Stromal cell of bone marrow (primary cell): ENCODE data around the gene CTNNA3.

Source experiments
- DNase-seq: peaks from one replicate; pipeline ENCODE4 v3.0.0-alpha.2; 2012; ENCODE audit warnings: low read depth

CTNNA3 gene

GRCh38 chr10:66860376-66860945, 835.5 kb downstream of the CTNNA3 start:
- no peak for DNase-seq

- no peak for DNase-seq
Observed at GRCh38 chr10:66852811-66853210, 843.2 kb downstream of the CTNNA3 start.

GRCh38 chr10:66848856-66849255, 847.1 kb downstream of the CTNNA3 start:
- no peak for DNase-seq

GRCh38 chr10:66844176-66844942, 851.6 kb downstream of the CTNNA3 start:
- no peak for DNase-seq

GRCh38 chr10:66843396-66843795, 852.6 kb downstream of the CTNNA3 start:
- no peak for DNase-seq

- DNase-seq: no peak
Observed at GRCh38 chr10:66842867-66843266, 853.1 kb downstream of the CTNNA3 start.

GRCh38 chr10:66842371-66842770, 853.6 kb downstream of the CTNNA3 start:
- DNase-seq: no peak

DNA sequence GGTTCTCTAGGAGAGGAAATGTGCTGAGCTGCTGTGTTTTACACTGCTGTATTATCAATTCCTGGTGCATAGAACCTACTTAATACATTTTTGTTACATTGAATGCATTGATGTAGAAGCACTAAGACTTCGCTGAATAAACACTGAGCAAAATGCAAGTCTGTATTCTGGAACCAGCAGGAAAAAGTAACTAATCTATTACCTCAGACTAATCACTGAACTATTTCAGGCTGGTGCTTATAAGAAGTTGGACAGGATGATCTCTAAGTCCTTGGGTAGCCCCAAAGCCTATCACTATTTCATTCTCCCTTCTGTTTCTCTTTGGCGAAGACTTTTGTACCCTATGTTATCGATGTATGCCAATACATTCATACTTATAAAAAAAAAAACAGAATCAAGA, 857.3 kb downstream of the CTNNA3 start:
- no peak for DNase-seq

GRCh38 chr10:66837990-66838389, 858.0 kb downstream of the CTNNA3 start:
- no peak for DNase-seq

- DNase-seq: no peak
Observed at GRCh38 chr10:66837335-66837734, 858.7 kb downstream of the CTNNA3 start.

DNA sequence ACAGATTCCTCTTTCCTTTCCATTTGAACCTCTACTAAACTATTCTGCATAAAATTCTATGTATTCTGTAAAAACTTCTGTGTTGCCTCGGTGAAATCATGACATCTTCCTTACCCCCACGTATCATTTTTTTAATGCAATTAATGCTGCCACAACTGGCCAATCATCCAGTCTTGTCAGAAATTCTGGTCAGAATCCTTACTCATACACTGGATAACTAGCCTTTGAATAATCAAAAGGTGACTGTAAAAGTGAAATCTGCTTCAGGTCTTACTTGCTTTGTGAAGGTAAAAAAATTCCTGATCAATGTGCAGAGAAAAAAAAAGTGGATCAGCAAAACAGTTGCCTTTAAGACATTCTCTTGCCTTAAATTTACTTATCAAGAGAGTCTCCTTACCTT, 859.2 kb downstream of the CTNNA3 start:
- no peak for DNase-seq

- peak; percentile 31 for DNase-seq
Observed at GRCh38 chr10:66836057-66836456, 859.9 kb downstream of the CTNNA3 start.

- no peak for DNase-seq
Observed at GRCh38 chr10:66835400-66835799, 860.6 kb downstream of the CTNNA3 start.

GRCh38 chr10:66834802-66835201, 861.2 kb downstream of the CTNNA3 start:
- DNase-seq: no peak

DNA sequence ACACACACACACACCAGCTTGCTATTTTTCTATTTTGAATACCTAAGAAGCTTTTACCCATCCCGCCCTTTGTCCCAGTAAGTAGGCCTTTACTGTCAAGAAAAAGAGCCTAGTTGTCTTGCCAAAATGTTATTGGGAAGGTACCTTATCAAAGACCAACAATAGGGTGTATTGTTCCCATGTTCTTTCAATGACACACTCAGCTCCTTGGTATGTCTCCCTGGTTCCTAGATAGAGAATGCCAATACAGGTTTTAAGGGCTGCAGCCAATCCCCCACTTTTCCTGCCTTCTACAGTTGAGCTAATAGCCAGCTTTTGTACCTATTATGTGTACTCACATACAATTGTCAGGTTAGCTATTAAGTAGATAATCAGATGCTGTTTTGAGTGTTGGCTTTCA, 862.1 kb downstream of the CTNNA3 start:
- no peak for DNase-seq

GRCh38 chr10:66832781-66833422, 863.1 kb downstream of the CTNNA3 start:
- DNase-seq: no peak

DNA sequence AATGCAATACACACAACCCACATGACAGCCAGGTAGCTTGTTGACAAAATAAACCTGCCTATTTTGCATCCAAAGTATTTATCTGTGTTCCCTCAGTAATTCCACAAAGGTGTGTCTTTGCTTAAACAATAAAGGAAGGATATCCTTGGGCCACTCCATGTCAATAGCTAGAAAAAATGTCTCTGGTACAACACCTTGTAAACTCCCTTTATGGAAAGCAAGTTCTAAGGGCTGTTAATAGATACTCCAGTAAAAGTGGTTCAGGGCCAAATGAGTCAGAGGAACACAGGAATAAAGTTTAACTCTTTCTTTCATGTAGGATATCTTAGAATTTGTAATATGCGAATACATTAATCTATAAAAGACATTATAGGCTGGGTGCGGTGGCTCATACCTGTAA, 867.0 kb downstream of the CTNNA3 start:
- no peak for DNase-seq

DNA sequence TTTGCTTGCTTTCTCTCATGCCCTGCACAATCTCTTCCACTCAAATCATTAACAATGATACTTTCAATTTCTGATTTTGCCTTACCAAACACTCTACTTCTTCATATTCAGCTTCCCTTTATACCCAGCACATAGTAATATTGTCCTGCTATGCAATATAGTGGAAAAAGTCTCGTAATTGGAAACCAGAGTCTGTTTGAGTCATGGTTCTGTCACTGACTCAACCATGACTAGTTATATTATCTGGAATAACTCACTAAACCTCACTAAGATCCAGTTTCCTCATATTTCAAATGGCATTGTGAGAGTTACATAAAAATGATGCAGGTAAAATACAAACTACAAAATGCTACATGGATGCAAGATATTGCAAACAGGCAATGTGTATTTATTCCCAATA, 868.6 kb downstream of the CTNNA3 start:
- peak; percentile 81 for DNase-seq

DNA sequence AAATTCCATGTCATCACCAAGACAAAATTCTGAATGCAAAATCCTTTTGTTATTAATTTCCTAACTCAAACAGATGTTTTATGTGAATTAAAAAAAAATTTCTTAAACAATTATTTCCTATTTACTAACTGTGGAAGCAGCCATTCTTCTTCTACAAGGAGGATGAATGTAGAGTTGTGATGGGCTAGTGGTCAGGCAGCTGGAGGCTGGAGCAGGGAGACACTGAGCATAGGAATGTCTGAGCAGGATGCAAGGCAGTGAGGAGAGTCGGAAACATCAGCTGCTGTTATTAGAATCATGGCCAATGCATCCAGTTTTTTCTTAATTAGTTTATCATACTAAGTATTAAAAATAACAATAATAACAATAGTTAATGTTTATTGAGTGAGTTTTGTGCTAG, 872.7 kb downstream of the CTNNA3 start:
- no peak for DNase-seq

GRCh38 chr10:66822801-66823200, 873.2 kb downstream of the CTNNA3 start:
- DNase-seq: no peak

- peak; percentile 63 for DNase-seq
Observed at GRCh38 chr10:66819691-66820090, 876.3 kb downstream of the CTNNA3 start.

GRCh38 chr10:66813122-66813521, 882.9 kb downstream of the CTNNA3 start:
- no peak for DNase-seq

DNA sequence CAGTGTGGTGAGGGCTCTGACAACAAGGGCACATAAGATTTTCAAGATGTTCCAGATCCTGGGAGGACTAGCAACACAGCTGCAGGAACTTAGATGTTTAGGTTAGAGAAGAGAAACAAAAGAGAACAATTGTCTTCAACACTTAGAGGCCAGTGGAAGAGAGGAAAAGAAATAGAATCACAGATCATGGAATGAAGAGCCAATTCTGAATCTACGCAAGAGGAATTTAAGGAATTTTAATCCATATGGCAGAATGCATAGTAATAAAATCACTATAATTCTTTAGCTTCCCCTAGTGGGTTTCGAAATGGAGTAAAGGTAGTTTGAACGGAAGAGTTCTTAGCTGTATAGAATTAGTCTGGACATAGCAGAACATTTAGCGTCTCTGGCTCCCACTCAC, 884.8 kb downstream of the CTNNA3 start:
- no peak for DNase-seq
